HEK293 (cell line): Measurements from ENCODE around the gene MED29.

Experiments used
- AEBP2 ChIP-seq: fragments of 450-650 bp; formaldehyde crosslinking; IDR thresholded peaks from 2 replicates; pipeline ENCODE4 v1.5.1; 2016; ENCODE audit warnings: missing biosample characterization, missing genetic modification characterization, borderline replicate concordance
- GLI4 ChIP-seq: fragments of 450-650 bp; formaldehyde crosslinking; IDR thresholded peaks from 2 replicates; pipeline ENCODE4 v1.5.1; 2016; ENCODE audit warnings: missing biosample characterization, missing genetic modification characterization
- GLIS1 ChIP-seq: fragments of 450-650 bp; formaldehyde crosslinking; IDR thresholded peaks from 2 replicates; pipeline ENCODE4 v1.5.1; 2016; ENCODE audit warnings: missing biosample characterization, missing genetic modification characterization
- HOXD13 ChIP-seq: sonication (generic); formaldehyde crosslinking; IDR thresholded peaks from 2 replicates; pipeline ENCODE4 v1.8.0; 2022; ENCODE audit warnings: missing genetic modification reagents, borderline replicate concordance
- INSM2 ChIP-seq: fragments of 450-650 bp; formaldehyde crosslinking; IDR thresholded peaks from 2 replicates; pipeline ENCODE4 v1.5.1; 2016; ENCODE audit warnings: missing biosample characterization, missing genetic modification characterization
- KLF16 ChIP-seq: fragments of 450-650 bp; formaldehyde crosslinking; IDR thresholded peaks from 2 replicates; pipeline ENCODE4 v1.5.1; 2017; ENCODE audit warnings: missing biosample characterization, missing genetic modification characterization
- MZF1 ChIP-seq: fragments of 450-650 bp; formaldehyde crosslinking; IDR thresholded peaks from 2 replicates; pipeline ENCODE4 v1.5.1; 2017; ENCODE audit warnings: missing biosample characterization, missing genetic modification characterization, borderline replicate concordance
- OVOL3 ChIP-seq: fragments of 450-650 bp; formaldehyde crosslinking; IDR thresholded peaks from 2 replicates; pipeline ENCODE4 v1.5.1; 2016; ENCODE audit warnings: missing biosample characterization, missing genetic modification characterization
- PATZ1 ChIP-seq: fragments of 450-650 bp; formaldehyde crosslinking; IDR thresholded peaks from 2 replicates; pipeline ENCODE4 v1.5.1; 2016; ENCODE audit warnings: missing biosample characterization, missing genetic modification characterization
- PRDM1 ChIP-seq: fragments of 450-650 bp; formaldehyde crosslinking; IDR thresholded peaks from 2 replicates; pipeline ENCODE4; 2016; ENCODE audit warnings: missing biosample characterization, missing genetic modification characterization
- PRDM2 ChIP-seq: fragments of 450-650 bp; formaldehyde crosslinking; IDR thresholded peaks from 2 replicates; pipeline ENCODE4 v1.5.1; 2016; ENCODE audit warnings: missing biosample characterization, missing genetic modification characterization, borderline replicate concordance
- ZBTB17 ChIP-seq: fragments of 450-650 bp; formaldehyde crosslinking; IDR thresholded peaks from 2 replicates; pipeline ENCODE4 v1.5.1; 2016; ENCODE audit warnings: missing biosample characterization, missing genetic modification characterization
- ZBTB20 ChIP-seq: fragments of 450-650 bp; formaldehyde crosslinking; IDR thresholded peaks from 2 replicates; pipeline ENCODE4 v1.5.1; 2016; ENCODE audit warnings: missing biosample characterization, missing genetic modification characterization
- ZNF157 ChIP-seq: fragments of 450-650 bp; formaldehyde crosslinking; IDR thresholded peaks from 2 replicates; pipeline ENCODE4 v1.5.1; 2016; ENCODE audit warnings: missing biosample characterization, missing genetic modification characterization
- ZNF23 ChIP-seq: fragments of 450-650 bp; formaldehyde crosslinking; IDR thresholded peaks from 2 replicates; pipeline ENCODE4 v1.5.1; 2016; ENCODE audit warnings: missing biosample characterization, missing genetic modification characterization, borderline replicate concordance
- ZNF350 ChIP-seq: fragments of 450-650 bp; formaldehyde crosslinking; IDR thresholded peaks from 2 replicates; pipeline ENCODE4 v1.5.0; 2017; ENCODE audit warnings: missing biosample characterization, mild to moderate bottlenecking, missing genetic modification characterization
- ZNF394 ChIP-seq: fragments of 450-650 bp; formaldehyde crosslinking; IDR thresholded peaks from 2 replicates; pipeline ENCODE4 v1.5.1; 2016; ENCODE audit warnings: missing biosample characterization, missing genetic modification characterization, mild to moderate bottlenecking, moderate library complexity, borderline replicate concordance
- ZNF473 ChIP-seq: fragments of 450-650 bp; formaldehyde crosslinking; IDR thresholded peaks from 2 replicates; pipeline ENCODE4 v1.5.1; 2017; ENCODE audit warnings: missing biosample characterization, missing genetic modification characterization
- ZNF514 ChIP-seq: fragments of 450-650 bp; formaldehyde crosslinking; IDR thresholded peaks from 2 replicates; pipeline ENCODE4 v1.5.1; 2016; ENCODE audit warnings: missing biosample characterization, missing genetic modification characterization
- ZNF555 ChIP-seq: fragments of 450-650 bp; formaldehyde crosslinking; conservative IDR thresholded peaks from 2 replicates; pipeline ENCODE4 v1.5.1; 2017; ENCODE audit warnings: missing biosample characterization, mild to moderate bottlenecking, missing genetic modification characterization, inconsistent platforms
- ZNF600 ChIP-seq: fragments of 450-650 bp; formaldehyde crosslinking; IDR thresholded peaks from 2 replicates; pipeline ENCODE4 v1.5.1; 2016; ENCODE audit warnings: missing biosample characterization, missing genetic modification characterization
- ZNF624 ChIP-seq: fragments of 450-650 bp; formaldehyde crosslinking; IDR thresholded peaks from 2 replicates; pipeline ENCODE4 v1.5.1; 2017; ENCODE audit warnings: missing biosample characterization, missing genetic modification characterization
- ZNF664 ChIP-seq: fragments of 450-650 bp; formaldehyde crosslinking; IDR thresholded peaks from 2 replicates; pipeline ENCODE4 v1.5.1; 2016; ENCODE audit warnings: missing biosample characterization, missing genetic modification characterization
- ZNF677 ChIP-seq: fragments of 450-650 bp; IDR thresholded peaks from 2 replicates; pipeline ENCODE4 v1.5.0; 2018; ENCODE audit warnings: missing biosample characterization, mild to moderate bottlenecking, missing genetic modification characterization, moderate library complexity
- ZNF776 ChIP-seq: fragments of 450-650 bp; formaldehyde crosslinking; IDR thresholded peaks from 2 replicates; pipeline ENCODE4 v1.5.0; 2017; ENCODE audit warnings: missing biosample characterization, missing genetic modification characterization, borderline replicate concordance

Gene MED29

GRCh38 chr19:39410017-39410830 lies 19.0 kb downstream of the MED29 start (continued):
- TF ChIP-seq ZNF600 (tag by site-specific recombination) (peak; percentile 79; the same call in 1 of the 2 replicates), ZNF394 (tag by site-specific recombination) (peak; percentile 28; the same call in 1 of the 2 replicates), GLIS1 (tag by site-specific recombination) (peak; percentile 44; the same call in 1 of the 2 replicates), PRDM1 (peak; percentile 100), ZNF473 (tag by site-specific recombination) (no peak), ZNF677 (tag by site-specific recombination) (0 out of 2 replicates have a peak, but pooled peaks have one; percentile 14), ZNF555 (no peak), ZNF514 (tag by site-specific recombination) (no peak), GLI4 (tag by site-specific recombination) (no peak), ZNF157 (tag by site-specific recombination) (peak; percentile 64; the same call in 1 of the 2 replicates), ZNF23 (tag by site-specific recombination) (no peak), HOXD13 (CRISPR knock-in tag) (no peak), KLF16 (tag by site-specific recombination) (peak; percentile 92), ZNF624 (tag by site-specific recombination) (no peak), ZNF664 (tag by site-specific recombination) (no peak), MZF1 (no peak), ZNF776 (no peak), ZNF350 (tag by site-specific recombination) (no peak), ZBTB20 (tag by site-specific recombination) (peak; percentile 100), PATZ1 (peak; percentile 98), AEBP2 (tag by site-specific recombination) (no peak), OVOL3 (tag by site-specific recombination) (no peak), PRDM2 (no peak), ZBTB17 (tag by site-specific recombination) (peak; percentile 87), INSM2 (tag by site-specific recombination) (peak; percentile 38)
